K562 (cell line): ENCODE measurements around the gene RNF166. TPM values are rescaled to one million over a fixed set of nuclear protein-coding genes. Genes with fewer than 3 reads are reported as not detected.

Source experiments
- ATAC-seq: fragments of 200-7000 bp; cut with Tn5 transposase; 3 replicates; pipeline ENCODE4 v1.9.1; 2020; ENCODE audit warnings: moderate library complexity
- BruUV-seq: library from RNA; stranded (reverse); fragments of 400-500 nt; replicated peaks from 2 replicates; lab custom pipeline; 2021; lab: Mats Ljungman, UMichigan
- CTCF ChIA-PET: fragments of 300-600 bp; formaldehyde crosslinking; extraction: SDS; loops from one replicate; lab custom pipeline; 2021; ENCODE audit warnings: low intra/inter-chr PET ratio; lab: Yijun Ruan, JAX
- POLR2A ChIA-PET: fragments of 300-600, 350-650 bp; sonication (Branson Sonifier 250); formaldehyde crosslinking; extraction: SDS; loops from one replicate; lab custom pipeline; 2021; ENCODE audit warnings: antibody characterized with exemption, inconsistent platforms; lab: Yijun Ruan, JAX
- DNase-seq, 4 experiments: peaks; one replicate each; pipeline versions ENCODE4 v3.0.0 to v3.0.0-alpha.2; 2011 to 2018; ENCODE audit warnings: low spot score in 3 of 4, mixed read lengths in 3 of 4; ENCODE audit errors: extremely low read depth in 1 of 4
- FAIRE-seq: peaks from 2 replicates; lab custom pipeline; 2011; peaks lifted over from hg19 to GRCh38; lab: Jason Lieb, UNC
- H2AFZ ChIP-seq: 2 replicates; pipeline ENCODE4 v1.6.0; 2011; ENCODE audit warnings: low read depth, low read length, control low read depth, inconsistent platforms
- H3K27ac ChIP-seq: fragments of 200-600 bp; 3 replicates; pipeline ENCODE4 v1.8.0; 2011; ENCODE audit warnings: low read depth, mild to moderate bottlenecking, control low read depth, inconsistent platforms, low read length, moderate library complexity, mixed read lengths; ENCODE audit errors: extremely low read depth
- H3K27me3 ChIP-seq, 2 experiments: fragments of 300-600 bp in 1 of 2; 2 replicates in 1 of 2; 3 replicates in 1 of 2; pipeline versions ENCODE4 v1.6.0 to v1.8.0; 2011; ENCODE audit warnings: inconsistent platforms in 2 of 2, low read length in 2 of 2, mild to moderate bottlenecking in 1 of 2, mixed read lengths in 1 of 2, moderate library complexity in 1 of 2; ENCODE audit not compliant: control insufficient read depth in 2 of 2, insufficient read depth in 2 of 2
- H3K36me3 ChIP-seq: fragments of 300-600 bp; 3 replicates; pipeline ENCODE4 v1.8.0; 2011; ENCODE audit warnings: mild to moderate bottlenecking, low read length, inconsistent platforms; ENCODE audit not compliant: control insufficient read depth, insufficient read depth
- H3K4me1 ChIP-seq, 2 experiments: fragments of 200-600 bp in 1 of 2; replicated peaks in 1 of 2; 2 replicates in 1 of 2; 3 replicates in 1 of 2; pipeline versions ENCODE4 v1.5.1 to v1.8.0; 2011; ENCODE audit warnings: inconsistent platforms in 2 of 2, low read length in 2 of 2, mild to moderate bottlenecking in 1 of 2, mixed read lengths in 1 of 2, moderate library complexity in 1 of 2; ENCODE audit not compliant: control insufficient read depth in 2 of 2, insufficient read depth in 2 of 2
- H3K4me2 ChIP-seq: 2 replicates; pipeline ENCODE4 v1.6.1; 2011; ENCODE audit warnings: low read length, control low read depth, inconsistent platforms, mixed read lengths; ENCODE audit not compliant: insufficient read depth
- H3K4me3 ChIP-seq: fragments of 200-600 bp; sonication (generic), shearing (Covaris generic); 2 replicates; pipeline ENCODE4 v1.5.1; 2016; ENCODE audit warnings: control low read depth, inconsistent platforms
- H3K79me2 ChIP-seq: fragments of 200-600 bp; 3 replicates; pipeline ENCODE4 v1.8.0; 2011; ENCODE audit warnings: low read length, inconsistent platforms; ENCODE audit not compliant: control insufficient read depth, insufficient read depth
- H3K9ac ChIP-seq, 2 experiments: 2 replicates each; pipeline versions ENCODE4 v1.6.0 to v1.6.1; 2011; ENCODE audit warnings: low read depth in 2 of 2, low read length in 2 of 2, control low read depth in 1 of 2, inconsistent platforms in 1 of 2, mild to moderate bottlenecking in 1 of 2, mixed read lengths in 1 of 2; ENCODE audit not compliant: insufficient read depth in 1 of 2
- H3K9me1 ChIP-seq: one replicate; pipeline ENCODE4 v1.6.0; 2011; ENCODE audit warnings: inconsistent platforms, mild to moderate bottlenecking, low read length, moderate library complexity; ENCODE audit not compliant: control insufficient read depth, insufficient read depth
- H3K9me3 ChIP-seq: replicated peaks from 2 replicates; pipeline ENCODE4 v1.5.1; 2011; ENCODE audit warnings: low read depth, low read length, inconsistent platforms; ENCODE audit not compliant: control insufficient read depth, insufficient read depth
- H4K20me1 ChIP-seq: replicated peaks from 2 replicates; pipeline ENCODE4 v1.6.1; 2011; ENCODE audit warnings: low read length, inconsistent platforms, mixed read lengths; ENCODE audit not compliant: control insufficient read depth, insufficient read depth
- BRCA1 ChIP-seq, 2 experiments: fragments of 450-650 bp in 1 of 2; sonication (generic) in 1 of 2; formaldehyde crosslinking in 1 of 2; IDR thresholded peaks; 2 replicates each; pipeline versions ENCODE4 v1.5.0 to v1.6.1; 2017 to 2020; ENCODE audit warnings: mild to moderate bottlenecking in 1 of 2, missing genetic modification reagents in 1 of 2
- HNRNPL ChIP-seq: fragments of 200-400 bp; formaldehyde crosslinking; IDR thresholded peaks from 2 replicates; pipeline ENCODE4 v1.6.1; 2017; ENCODE audit warnings: low read depth, mild to moderate bottlenecking, low read length
- POLR2G ChIP-seq: fragments of 200-400 bp; formaldehyde crosslinking; IDR thresholded peaks from 2 replicates; pipeline ENCODE4 v1.6.1; 2017; ENCODE audit warnings: low read depth, mild to moderate bottlenecking, antibody characterized with exemption, low read length, moderate library complexity
- RBM17 ChIP-seq: fragments of 200-400 bp; formaldehyde crosslinking; IDR thresholded peaks from 2 replicates; pipeline ENCODE4 v1.6.1; 2017; ENCODE audit warnings: low read depth, mild to moderate bottlenecking, low read length, borderline replicate concordance
- ZNF76 ChIP-seq: fragments of 250-450 bp; sonication (Bioruptor Pico); IDR thresholded peaks from 2 replicates; pipeline ENCODE4 v1.4.0; 2020; ENCODE audit warnings: mild to moderate bottlenecking, moderate library complexity, borderline replicate concordance
- ZNF766 ChIP-seq: fragments of 200-800 bp; sonication (Bioruptor generic); conservative IDR thresholded peaks from 2 replicates; pipeline ENCODE4 v1.6.1; 2016; ENCODE audit warnings: missing genetic modification characterization, missing compliant biosample characterization
- WGBS: fragments of 100-300 bp; shearing (Covaris generic); methylation state at CpG from one replicate; pipeline ENCODE4 v1.1.6; 2016; ENCODE audit warnings: low coverage, mixed read lengths; ENCODE audit not compliant: insufficient coverage; ENCODE audit errors: missing lambda C conversion rate; 5-methylcytosine and 5-hydroxymethylcytosine counted together
- in situ Hi-C: fragments of 300-500 bp; cut with MboI; formaldehyde crosslinking; loops from 4 replicates; pipeline ENCODE4 v1.15.0; 2018; ENCODE audit warnings: inconsistent platforms, mixed read lengths
- intact Hi-C: fragments of 100-400 bp; cut with micrococcal nuclease; formaldehyde crosslinking; loops from 2 replicates; pipeline ENCODE4 v1.14.2; 2022
- polyA plus RNA-seq, 8 experiments: library from polyadenylated mRNA; depleted of rRNA in 4 of 8; stranded (reverse) in 5 of 8; unstranded in 3 of 8; fragments of >200 nt; fragmentation: Nextera tagmentation in 2 of 8; fragmentation: Illumina TruSeq in 1 of 8; extraction: Ambion mirVana in 2 of 8; extraction: Trizol in 1 of 8; gene quantifications; 2 replicates each; pipeline versions ENCODE4 v1.2.1 to v1.2.3, GENCODE V29; 2011 to 2014; ENCODE audit warnings: inconsistent platforms in 1 of 8, missing spikeins in 1 of 8
- total RNA-seq, 7 experiments: library from RNA; depleted of rRNA in 6 of 7; stranded (reverse); fragments of >200 nt in 6 of 7; fragmentation: Illumina TruSeq in 2 of 7; extraction: Trizol in 2 of 7; gene quantifications; 2 replicates each; pipeline versions ENCODE4 v1.2.1 to v1.2.3, GENCODE V29; 2011 to 2021; ENCODE audit warnings: low replicate concordance in 1 of 7
- TF ChIP-seq, protein P1 (sequence below): fragments of 200-800 bp; sonication (Bioruptor generic); IDR thresholded peaks from 2 replicates; pipeline ENCODE4 v1.6.1; 2016; ENCODE audit warnings: missing genetic modification characterization, missing compliant biosample characterization

The RNF166 gene
- total and polyA plus RNA-seq, 9 of the 15 experiments (the other 6 are each of a cell fraction or from before 2014, with no cell fraction given): 0.56 to 60.3 (median 19.5) TPM

DNA sequence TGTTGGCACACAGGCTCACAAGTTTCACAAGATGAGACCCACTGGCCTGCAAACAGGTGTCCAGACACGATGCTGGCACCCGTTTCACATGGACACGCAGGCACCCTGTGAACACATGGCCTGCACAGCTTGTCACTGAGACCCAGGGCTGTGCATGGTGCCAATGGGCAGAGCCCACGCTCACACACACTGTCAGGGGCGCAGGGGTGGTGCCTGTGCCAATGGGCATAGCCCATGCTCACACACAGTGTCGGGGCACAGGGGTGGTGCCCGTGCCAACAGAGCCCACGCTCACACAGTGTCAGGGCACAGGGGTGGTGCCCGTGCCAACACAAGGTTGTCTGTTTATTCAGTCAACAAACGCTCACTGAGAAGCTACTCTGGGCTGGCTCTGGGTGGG is 29.4 kb upstream of the RNF166 start:
- TF ChIP-seq, protein P1, sequence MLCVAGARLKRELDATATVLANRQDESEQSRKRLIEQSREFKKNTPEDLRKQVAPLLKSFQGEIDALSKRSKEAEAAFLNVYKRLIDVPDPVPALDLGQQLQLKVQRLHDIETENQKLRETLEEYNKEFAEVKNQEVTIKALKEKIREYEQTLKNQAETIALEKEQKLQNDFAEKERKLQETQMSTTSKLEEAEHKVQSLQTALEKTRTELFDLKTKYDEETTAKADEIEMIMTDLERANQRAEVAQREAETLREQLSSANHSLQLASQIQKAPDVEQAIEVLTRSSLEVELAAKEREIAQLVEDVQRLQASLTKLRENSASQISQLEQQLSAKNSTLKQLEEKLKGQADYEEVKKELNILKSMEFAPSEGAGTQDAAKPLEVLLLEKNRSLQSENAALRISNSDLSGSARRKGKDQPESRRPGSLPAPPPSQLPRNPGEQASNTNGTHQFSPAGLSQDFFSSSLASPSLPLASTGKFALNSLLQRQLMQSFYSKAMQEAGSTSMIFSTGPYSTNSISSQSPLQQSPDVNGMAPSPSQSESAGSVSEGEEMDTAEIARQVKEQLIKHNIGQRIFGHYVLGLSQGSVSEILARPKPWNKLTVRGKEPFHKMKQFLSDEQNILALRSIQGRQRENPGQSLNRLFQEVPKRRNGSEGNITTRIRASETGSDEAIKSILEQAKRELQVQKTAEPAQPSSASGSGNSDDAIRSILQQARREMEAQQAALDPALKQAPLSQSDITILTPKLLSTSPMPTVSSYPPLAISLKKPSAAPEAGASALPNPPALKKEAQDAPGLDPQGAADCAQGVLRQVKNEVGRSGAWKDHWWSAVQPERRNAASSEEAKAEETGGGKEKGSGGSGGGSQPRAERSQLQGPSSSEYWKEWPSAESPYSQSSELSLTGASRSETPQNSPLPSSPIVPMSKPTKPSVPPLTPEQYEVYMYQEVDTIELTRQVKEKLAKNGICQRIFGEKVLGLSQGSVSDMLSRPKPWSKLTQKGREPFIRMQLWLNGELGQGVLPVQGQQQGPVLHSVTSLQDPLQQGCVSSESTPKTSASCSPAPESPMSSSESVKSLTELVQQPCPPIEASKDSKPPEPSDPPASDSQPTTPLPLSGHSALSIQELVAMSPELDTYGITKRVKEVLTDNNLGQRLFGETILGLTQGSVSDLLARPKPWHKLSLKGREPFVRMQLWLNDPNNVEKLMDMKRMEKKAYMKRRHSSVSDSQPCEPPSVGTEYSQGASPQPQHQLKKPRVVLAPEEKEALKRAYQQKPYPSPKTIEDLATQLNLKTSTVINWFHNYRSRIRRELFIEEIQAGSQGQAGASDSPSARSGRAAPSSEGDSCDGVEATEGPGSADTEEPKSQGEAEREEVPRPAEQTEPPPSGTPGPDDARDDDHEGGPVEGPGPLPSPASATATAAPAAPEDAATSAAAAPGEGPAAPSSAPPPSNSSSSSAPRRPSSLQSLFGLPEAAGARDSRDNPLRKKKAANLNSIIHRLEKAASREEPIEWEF: no peak
- TF ChIP-seq BRCA1 (IDR thresholded peaks at IDR 0.05): no peak
- TF ChIP-seq BRCA1 (CRISPR knock-in tag; IDR thresholded peaks at IDR 0.05): 0 out of 2 replicates have a peak, but pooled peaks have one; percentile 72
- peak; percentile 47; the same call in 1 of the 2 replicates for TF ChIP-seq HNRNPL
- TF ChIP-seq ZNF766 (CRISPR knock-in tag): no peak
- TF ChIP-seq POLR2G: peak; percentile 56
- TF ChIP-seq RBM17: no peak
- TF ChIP-seq ZNF76 (CRISPR knock-in tag): no peak
- ChIA-PET CTCF (no interaction called here), POLR2A (interaction anchor here (0.8 kb wide), 1 partner anchor 11 kb away, joined by 5 read pairs; no protein-coding TSS in a partner anchor)
- Histone ChIP-seq H3K27me3 (no peaks in the 10 kb centered on the region), H3K79me2 (peaks cover 7% of the 10 kb centered on the region; the same call in 2 of the 3 replicates), H4K20me1 (peaks cover 8% of the 10 kb centered on the region), H3K36me3 (peaks cover 99% of the 10 kb centered on the region), H2AFZ (no peak overlapping the region), H3K9me1 (no peaks in the 10 kb centered on the region), H3K4me3 (no peak overlapping the region), H3K4me1 (peaks cover 0 to 95% of the 10 kb centered on the region in 2 experiments; a peak in 3 of 5 replicates), H3K9ac (peak overlapping the region in 1 of 2 experiments; percentile 43; a peak in 1 of 4 replicates), H3K4me2 (no peak overlapping the region), H3K9me3 (no peaks in the 10 kb centered on the region), H3K27ac (no peak overlapping the region)
- in situ Hi-C loops (no loop called here), intact Hi-C loops (loop anchor here (2.0 kb wide), 1 partner anchor 49 kb away; the partner anchor contains the start of gene PIEZO1)
- no peak for FAIRE-seq
- BruUV-seq: no TSS peak
- DNase-seq: no peak
- no peak for ATAC-seq
- WGBS: 98% methylated on average over 10 of the region's 10 CpGs
